ENCODE data around the gene POLR2I.
"Not testable (repeated sequence)": the region's sequence is repeated elsewhere in the genome, so short reads cannot be mapped to it uniquely, and the experiment has no call there.

POLR2I gene

GRCh38 chr19:36114721-36115452 is at the start of gene POLR2I:
Gene POLR2I, minus strand, starts transcription at chr19:36114875. Its CDS starts 19 bp downstream, at chr19:36114856.
- peak; percentile 99 for DNase-seq (ENCODE audit: low spot score)

GRCh38 chr19:36163813-36164212 is 49.1 kb upstream of the POLR2I start:
- no peak for DNase-seq (ENCODE audit: low spot score)

GRCh38 chr19:36160821-36161596 is 46.3 kb upstream of the POLR2I start:
- DNase-seq (ENCODE audit: low spot score), result no peak

- DNase-seq (ENCODE audit: low spot score), result no peak
Observed at GRCh38 chr19:36153126-36153525, 38.5 kb upstream of the POLR2I start.

GRCh38 chr19:36152352-36153091 is 37.8 kb upstream of the POLR2I start, which contains the start of gene COX7A1:
Gene COX7A1, minus strand, starts transcription at chr19:36152447. Its CDS starts 40 bp downstream, at chr19:36152407.
- no peak for DNase-seq (ENCODE audit: low spot score)

- no peak for DNase-seq (ENCODE audit: low spot score)
Observed at GRCh38 chr19:36152019-36152351, 37.3 kb upstream of the POLR2I start.

GRCh38 chr19:36151144-36152018 is 36.7 kb upstream of the POLR2I start:
- DNase-seq (ENCODE audit: low spot score), result no peak

GRCh38 chr19:36150586-36150985 is 35.9 kb upstream of the POLR2I start:
- DNase-seq (ENCODE audit: low spot score), result no peak

GRCh38 chr19:36149673-36150406 is 35.2 kb upstream of the POLR2I start:
- no peak for DNase-seq (ENCODE audit: low spot score)

- no peak for DNase-seq (ENCODE audit: low spot score)
Observed at GRCh38 chr19:36144624-36145023, 29.9 kb upstream of the POLR2I start.

GRCh38 chr19:36142496-36142895 is 27.8 kb upstream of the POLR2I start:
- DNase-seq (ENCODE audit: low spot score), result no peak

GRCh38 chr19:36142046-36142445 is 27.4 kb upstream of the POLR2I start:
- DNase-seq (ENCODE audit: low spot score), result no peak

GRCh38 chr19:36141039-36141927 is 26.6 kb upstream of the POLR2I start:
- DNase-seq (ENCODE audit: low spot score), result peak; percentile 93

GRCh38 chr19:36140304-36141038 is 25.8 kb upstream of the POLR2I start:
- DNase-seq (ENCODE audit: low spot score), result peak; percentile 76

GRCh38 chr19:36139473-36140303 is 25.0 kb upstream of the POLR2I start, which contains the start of gene CAPNS1:
Gene CAPNS1, plus strand, starts transcription at chr19:36140066. Its CDS starts 946 bp downstream, at chr19:36141012.
- DNase-seq (ENCODE audit: low spot score), result peak; percentile 98

- DNase-seq (ENCODE audit: low spot score), result no peak
Observed at GRCh38 chr19:36139120-36139472, 24.4 kb upstream of the POLR2I start.

GRCh38 chr19:36136964-36137686 is 22.4 kb upstream of the POLR2I start:
- DNase-seq (ENCODE audit: low spot score), result no peak

- DNase-seq (ENCODE audit: low spot score), result not testable (repeated sequence)
Observed at GRCh38 chr19:36134867-36135266, 20.2 kb upstream of the POLR2I start.
